ENCODE data around the gene ZSWIM5.
"Not testable (repeated sequence)": the region's sequence is repeated elsewhere in the genome, so short reads cannot be mapped to it uniquely, and the experiment has no call there.

The ZSWIM5 gene

GRCh38 chr1:45200906-45201500 is 5.4 kb downstream of the ZSWIM5 start:
- no peak for DNase-seq (ENCODE audit: low spot score)

- DNase-seq (ENCODE audit: low spot score): no peak
Measured at GRCh38 chr1:45200435-45200834, 6.0 kb downstream of the ZSWIM5 start.

GRCh38 chr1:45198185-45198584 is 8.2 kb downstream of the ZSWIM5 start:
- no peak for DNase-seq (ENCODE audit: low spot score)

- no peak for DNase-seq (ENCODE audit: low spot score)
Measured at GRCh38 chr1:45196863-45197262, 9.5 kb downstream of the ZSWIM5 start.

- DNase-seq (ENCODE audit: low spot score): no peak
Measured at GRCh38 chr1:45191418-45191783, 15.0 kb downstream of the ZSWIM5 start.

GRCh38 chr1:45187725-45188124 is 18.7 kb downstream of the ZSWIM5 start:
- DNase-seq (ENCODE audit: low spot score): no peak

- DNase-seq (ENCODE audit: low spot score): not testable (repeated sequence)
Measured at GRCh38 chr1:45179918-45180519, 26.4 kb downstream of the ZSWIM5 start.

GRCh38 chr1:45177452-45177851 is 29.0 kb downstream of the ZSWIM5 start:
- no peak for DNase-seq (ENCODE audit: low spot score)

- no peak for DNase-seq (ENCODE audit: low spot score)
Measured at GRCh38 chr1:45172764-45173163, 33.6 kb downstream of the ZSWIM5 start.

- DNase-seq (ENCODE audit: low spot score): no peak
Measured at GRCh38 chr1:45172005-45172404, 34.4 kb downstream of the ZSWIM5 start.

- DNase-seq (ENCODE audit: low spot score): no peak
Measured at GRCh38 chr1:45171575-45171974, 34.8 kb downstream of the ZSWIM5 start.

GRCh38 chr1:45170151-45170742 is 36.2 kb downstream of the ZSWIM5 start:
- no peak for DNase-seq (ENCODE audit: low spot score)

GRCh38 chr1:45167947-45168346 is 38.5 kb downstream of the ZSWIM5 start:
- not testable (repeated sequence) for DNase-seq (ENCODE audit: low spot score)

- not testable (repeated sequence) for DNase-seq (ENCODE audit: low spot score)
Measured at GRCh38 chr1:45164307-45164706, 42.1 kb downstream of the ZSWIM5 start.

- DNase-seq (ENCODE audit: low spot score): not testable (repeated sequence)
Measured at GRCh38 chr1:45163111-45163510, 43.3 kb downstream of the ZSWIM5 start.

GRCh38 chr1:45162041-45163035 is 44.1 kb downstream of the ZSWIM5 start:
- DNase-seq (ENCODE audit: low spot score): not testable (repeated sequence)

GRCh38 chr1:45155957-45156356 is 50.4 kb downstream of the ZSWIM5 start:
- DNase-seq (ENCODE audit: low spot score): no peak

- DNase-seq (ENCODE audit: low spot score): no peak
Measured at GRCh38 chr1:45155423-45155822, 51.0 kb downstream of the ZSWIM5 start.

GRCh38 chr1:45152126-45152525 is 54.3 kb downstream of the ZSWIM5 start:
- DNase-seq (ENCODE audit: low spot score): no peak

- DNase-seq (ENCODE audit: low spot score): no peak
Measured at GRCh38 chr1:45148209-45148825, 58.1 kb downstream of the ZSWIM5 start.

- DNase-seq (ENCODE audit: low spot score): no peak
Measured at GRCh38 chr1:45146833-45147232, 59.6 kb downstream of the ZSWIM5 start.
